H1 (cell line): Measurements from ENCODE around the gene PEX3. TPM values are rescaled to one million over a fixed set of nuclear protein-coding genes. Genes with fewer than 3 reads are reported as not detected.

Experiments used
- CTCF ChIA-PET: fragments of 300-600 bp; sonication (Branson Sonifier 250); formaldehyde crosslinking; loops from one replicate; lab custom pipeline; 2021; ENCODE audit not compliant: partially characterized antibody; lab: Charles Lee
- POLR2A ChIA-PET: fragments of 300-600 bp; sonication (Branson Sonifier 250); formaldehyde crosslinking; loops from one replicate; lab custom pipeline; 2021; ENCODE audit warnings: inconsistent platforms; ENCODE audit not compliant: partially characterized antibody; lab: Charles Lee
- DNase-seq, 2 experiments: peaks; one replicate each; pipeline versions ENCODE4 v3.0.0 to v3.0.0-alpha.2; 2010 to 2022; ENCODE audit warnings: low spot score in 2 of 2, low read depth in 1 of 2, mixed read lengths in 1 of 2
- FAIRE-seq: peaks from 2 replicates; lab custom pipeline; 2011; peaks lifted over from hg19 to GRCh38; lab: Jason Lieb, UNC
- H2AFZ ChIP-seq: 2 replicates; pipeline ENCODE4 v1.8.1; 2012; ENCODE audit warnings: low read length, inconsistent platforms
- H2AK5ac ChIP-seq: 2 replicates; pipeline ENCODE4 v1.6.1; 2013; ENCODE audit warnings: low read depth, low read length
- H2BK120ac ChIP-seq: replicated peaks from 2 replicates; pipeline ENCODE3; 2013; ENCODE audit warnings: low read depth, low read length, inconsistent platforms
- H2BK12ac ChIP-seq: 2 replicates; pipeline ENCODE4 v1.6.1; 2013; ENCODE audit warnings: low read depth, low read length
- H2BK15ac ChIP-seq: 2 replicates; pipeline ENCODE4 v1.6.1; 2013; ENCODE audit warnings: low read length
- H2BK20ac ChIP-seq: 2 replicates; pipeline ENCODE4 v1.6.1; 2013; ENCODE audit warnings: low read length
- H2BK5ac ChIP-seq: 2 replicates; pipeline ENCODE4 v1.6.1; 2013; ENCODE audit warnings: low read depth, low read length
- H3K14ac ChIP-seq: 2 replicates; pipeline ENCODE4 v1.6.1; 2013; ENCODE audit warnings: inconsistent platforms; ENCODE audit not compliant: insufficient read length
- H3K18ac ChIP-seq: 2 replicates; pipeline ENCODE4 v1.6.1; 2013; ENCODE audit warnings: low read length; ENCODE audit errors: extremely low read depth
- H3K23ac ChIP-seq: 2 replicates; pipeline ENCODE4 v1.6.1; 2013; ENCODE audit warnings: inconsistent platforms; ENCODE audit not compliant: insufficient read length
- H3K23me2 ChIP-seq: 2 replicates; pipeline ENCODE4 v1.6.1; 2013; ENCODE audit warnings: low read depth, low read length
- H3K27ac ChIP-seq: 2 replicates; pipeline ENCODE4 v1.6.1; 2011; ENCODE audit warnings: low read depth, low read length, inconsistent platforms
- H3K27me3 ChIP-seq, 4 experiments: replicated peaks in 1 of 4; 1 replicate in 1 of 4; 2 replicates in 3 of 4; pipeline versions ENCODE4 v1.6.1 to v1.8.1; 2011 to 2013; ENCODE audit warnings: low read length in 3 of 4, mild to moderate bottlenecking in 3 of 4, inconsistent platforms in 2 of 4, mixed read lengths in 2 of 4, moderate library complexity in 1 of 4; ENCODE audit not compliant: control insufficient read depth in 3 of 4, insufficient read depth in 3 of 4; ENCODE audit errors: extremely low read depth in 1 of 4
- H3K36me3 ChIP-seq, 4 experiments: 2 replicates each; pipeline versions ENCODE4 v1.6.1 to v1.8.1; 2011 to 2013; ENCODE audit warnings: mild to moderate bottlenecking in 4 of 4, low read length in 3 of 4, moderate library complexity in 2 of 4, control low read depth in 1 of 4, inconsistent platforms in 1 of 4; ENCODE audit not compliant: insufficient read depth in 4 of 4, control insufficient read depth in 2 of 4
- H3K4ac ChIP-seq: replicated peaks from 2 replicates; pipeline ENCODE3; 2013; ENCODE audit warnings: low read length, low read depth, mixed read lengths, inconsistent platforms; ENCODE audit not compliant: insufficient read length
- H3K4me1 ChIP-seq, 4 experiments: replicated peaks in 1 of 4; 1 replicate in 1 of 4; 2 replicates in 3 of 4; pipeline versions ENCODE4 v1.6.1 to v1.8.1; 2011 to 2013; ENCODE audit warnings: low read length in 3 of 4, inconsistent platforms in 2 of 4, mixed read lengths in 1 of 4; ENCODE audit not compliant: insufficient read depth in 4 of 4, control insufficient read depth in 3 of 4
- H3K4me2 ChIP-seq, 2 experiments: 2 replicates each; pipeline versions ENCODE4 v1.6.1 to v1.8.1; 2011 to 2013; ENCODE audit warnings: low read depth in 2 of 2, low read length in 2 of 2, control low read depth in 1 of 2, inconsistent platforms in 1 of 2, mild to moderate bottlenecking in 1 of 2; ENCODE audit not compliant: insufficient read depth in 1 of 2
- H3K4me3 ChIP-seq, 4 experiments: fragments of 200-600, 300-600 bp in 1 of 4; sonication (generic), shearing (Covaris generic), sonication (Bioruptor Twin) in 1 of 4; 2 replicates each; pipeline versions ENCODE4 v1.5.1 to v1.8.1; 2011 to 2016; ENCODE audit warnings: low read length in 4 of 4, low read depth in 3 of 4, control low read depth in 2 of 4, inconsistent platforms in 2 of 4, mild to moderate bottlenecking in 2 of 4, mixed read lengths in 1 of 4, moderate library complexity in 1 of 4; ENCODE audit not compliant: insufficient read depth in 2 of 4; ENCODE audit errors: extremely low read depth in 1 of 4
- H3K56ac ChIP-seq: replicated peaks from 2 replicates; pipeline ENCODE3; 2013; ENCODE audit warnings: low read depth, mild to moderate bottlenecking, mixed read lengths, low read length, inconsistent platforms; ENCODE audit not compliant: insufficient read length
- H3K79me1 ChIP-seq: 2 replicates; pipeline ENCODE4 v1.6.1; 2013; ENCODE audit warnings: low read depth, low read length, control low read depth
- H3K79me2 ChIP-seq, 2 experiments: 2 replicates each; pipeline versions ENCODE4 v1.6.1 to v1.8.1; 2012 to 2013; ENCODE audit warnings: low read length in 2 of 2, mild to moderate bottlenecking in 2 of 2, inconsistent platforms in 1 of 2; ENCODE audit not compliant: insufficient read depth in 2 of 2, control insufficient read depth in 1 of 2
- H3K9ac ChIP-seq, 4 experiments: replicated peaks in 1 of 4; 1 replicate in 1 of 4; 2 replicates in 3 of 4; pipeline versions ENCODE4 v1.6.1 to v1.8.1; 2011 to 2013; ENCODE audit warnings: low read depth in 3 of 4, low read length in 3 of 4, control low read depth in 2 of 4, mild to moderate bottlenecking in 2 of 4, moderate library complexity in 2 of 4, inconsistent platforms in 1 of 4; ENCODE audit errors: extremely low read depth in 1 of 4
- H3K9me3 ChIP-seq, 2 experiments: 2 replicates each; pipeline versions ENCODE4 v1.6.1 to v1.8.1; 2012 to 2013; ENCODE audit warnings: mild to moderate bottlenecking in 2 of 2, moderate library complexity in 2 of 2, control low read depth in 1 of 2, inconsistent platforms in 1 of 2, low read depth in 1 of 2, low read length in 1 of 2, mixed read lengths in 1 of 2; ENCODE audit not compliant: insufficient read depth in 2 of 2
- H4K20me1 ChIP-seq, 2 experiments: replicated peaks in 1 of 2; 2 replicates each; pipeline versions ENCODE3 to v1.8.1; 2011 to 2013; ENCODE audit warnings: inconsistent platforms in 2 of 2, low read length in 2 of 2, mild to moderate bottlenecking in 1 of 2; ENCODE audit not compliant: insufficient read depth in 2 of 2, control insufficient read depth in 1 of 2
- H4K5ac ChIP-seq: 2 replicates; pipeline ENCODE4 v1.6.1; 2013; ENCODE audit warnings: low read length, low read depth, mixed read lengths, inconsistent platforms; ENCODE audit not compliant: insufficient read length
- H4K8ac ChIP-seq: 2 replicates; pipeline ENCODE4 v1.8.0; 2013; ENCODE audit warnings: mild to moderate bottlenecking, moderate library complexity, low read length, inconsistent platforms; ENCODE audit not compliant: insufficient read depth; ENCODE audit errors: extremely low read depth
- H4K91ac ChIP-seq: replicated peaks from 2 replicates; pipeline ENCODE3; 2013; ENCODE audit warnings: low read length, mixed read lengths, inconsistent platforms; ENCODE audit not compliant: insufficient read length
- ASH2L ChIP-seq: fragments of 200-600, 300-600 bp; sonication (generic); IDR thresholded peaks from one replicate; pipeline ENCODE4 v1.7.1; 2017; ENCODE audit warnings: low read length
- BCL11A ChIP-seq, 2 experiments: IDR thresholded peaks; one replicate each; pipeline ENCODE4 v1.6.1; 2011; ENCODE audit warnings: low read depth in 2 of 2, low read length in 2 of 2, mild to moderate bottlenecking in 2 of 2
- BRCA1 ChIP-seq: IDR thresholded peaks from 2 replicates; pipeline ENCODE4 v1.6.1; 2012; ENCODE audit warnings: low read depth, low read length, improper control_type of control experiment
- KDM1A ChIP-seq: fragments of 200-600, 300-600 bp; sonication (generic); IDR thresholded peaks from 2 replicates; pipeline ENCODE4 v1.7.1; 2016; ENCODE audit warnings: mild to moderate bottlenecking, low read length, borderline replicate concordance
- POLR2AphosphoS5 ChIP-seq: IDR thresholded peaks from 2 replicates; pipeline ENCODE4 v1.6.1; 2011; ENCODE audit warnings: low read depth, low read length
- RAD21 ChIP-seq, 2 experiments: IDR thresholded peaks in 1 of 2; conservative IDR thresholded peaks in 1 of 2; 2 replicates each; pipeline ENCODE4 v1.6.1; 2011; ENCODE audit warnings: low read depth in 2 of 2, low read length in 2 of 2, improper control_type of control experiment in 1 of 2, inconsistent platforms in 1 of 2, mild to moderate bottlenecking in 1 of 2, moderate library complexity in 1 of 2
- RBBP5 ChIP-seq: IDR thresholded peaks from 2 replicates; pipeline ENCODE4 v1.7.1; 2012; ENCODE audit warnings: low read depth, mild to moderate bottlenecking, inconsistent platforms, low read length, moderate library complexity, borderline replicate concordance
- RFX5 ChIP-seq: IDR thresholded peaks from 2 replicates; pipeline ENCODE4 v1.6.1; 2011; ENCODE audit warnings: low read depth, low read length, improper control_type of control experiment, borderline replicate concordance
- SIX5 ChIP-seq: IDR thresholded peaks from 2 replicates; pipeline ENCODE4 v1.6.1; 2011; ENCODE audit warnings: mild to moderate bottlenecking, low read depth, low read length
- SP2 ChIP-seq: IDR thresholded peaks from 2 replicates; pipeline ENCODE4 v1.6.1; 2012; ENCODE audit warnings: mild to moderate bottlenecking, low read length, inconsistent platforms
- WGBS, 2 experiments: shearing (Covaris generic) in 1 of 2; methylation state at CpG; one replicate each; pipeline versions ENCODE4 v1.1.6 to v1.1.7; 2013 to 2015; ENCODE audit warnings: low lambda C conversion rate in 2 of 2, mixed read lengths in 2 of 2, inconsistent platforms in 1 of 2, low coverage in 1 of 2, missing lambda C conversion rate in 1 of 2; ENCODE audit not compliant: insufficient replicate concordance in 2 of 2, insufficient coverage in 1 of 2, insufficient read length in 1 of 2; ENCODE audit errors: extremely low coverage in 1 of 2, missing lambda C conversion rate in 1 of 2; 5-methylcytosine and 5-hydroxymethylcytosine counted together
- polyA plus RNA-seq, 7 experiments: library from polyadenylated mRNA; depleted of rRNA in 3 of 7; stranded (reverse) in 5 of 7; unstranded in 2 of 7; fragments of >200 nt in 5 of 7; fragments of 200-250 nt in 2 of 7; gene quantifications; 1 replicate in 5 of 7; 2 replicates in 1 of 7; 4 replicates in 1 of 7; pipeline versions ENCODE4 v1.2.1 to v1.2.3, GENCODE V29; 2011 to 2013; ENCODE audit warnings: missing spikeins in 2 of 7, mixed read lengths in 2 of 7
- total RNA-seq: library from RNA; stranded (reverse); fragmentation: NEBNext Ultra II Directional; extraction: Animal tissue kit (Norgen Biotek cat#: 25700); gene quantifications from 2 replicates; pipeline ENCODE4 v1.2.1, GENCODE V29; 2021

The PEX3 gene
- total and polyA plus RNA-seq, 2 of the 8 experiments (the other 6 are each of a cell fraction or from before 2014, with no cell fraction given): 8.0 to 16.8 TPM

- no peak overlapping the region for H2AFZ ChIP-seq
- FAIRE-seq (no peak), DNase-seq (no peak)
- peaks cover 0 to 4% (median 2%) of the 10 kb centered on the region in 4 experiments; a peak in 3 of 7 replicates for H3K4me1 ChIP-seq
- H3K23ac ChIP-seq: no peak overlapping the region
- ChIA-PET POLR2A (interaction anchor here (0.8 kb wide), 1 partner anchor 49 kb away, joined by 3 read pairs; no protein-coding TSS in a partner anchor), CTCF (no interaction called here)
- H3K9me3 ChIP-seq: no peaks in the 10 kb centered on the region
- no peak overlapping the region for H4K8ac ChIP-seq
- no peak overlapping the region for H2BK20ac ChIP-seq
- TF ChIP-seq SIX5 (no peak), POLR2AphosphoS5 (no peak), BRCA1 (no peak), RFX5 (no peak), BCL11A (IDR thresholded peaks at IDR 0.05; ENCODE audit: low read depth in 2 of 2, low read length in 2 of 2) (no peak), KDM1A (no peak), ASH2L (no peak), SP2 (no peak), RAD21 (IDR thresholded peaks at IDR 0.05 in 1 of 2, conservative IDR thresholded peaks at IDR 0.05 in 1 of 2; ENCODE audit: low read depth in 2 of 2, low read length in 2 of 2) (no peak), RBBP5 (no peak)
- H3K79me1 ChIP-seq: no peaks in the 10 kb centered on the region; the same call in 1 of the 2 replicates
- no peak overlapping the region for H2BK12ac ChIP-seq
- peaks cover 8% of the 10 kb centered on the region for H3K23me2 ChIP-seq
- H3K27me3 ChIP-seq: no peaks in the 10 kb centered on the region
- H2BK15ac ChIP-seq: no peak overlapping the region
- H3K9ac ChIP-seq: no peak overlapping the region
- H3K18ac ChIP-seq: no peak overlapping the region
- no peak overlapping the region for H3K4me2 ChIP-seq
- H3K36me3 ChIP-seq: peaks cover under 1 to 39% (median 14%) of the 10 kb centered on the region in 4 experiments; a peak in 5 of 8 replicates
- no peak overlapping the region for H3K27ac ChIP-seq
- peaks cover 0 to 19% of the 10 kb centered on the region in 2 experiments; a peak in 2 of 4 replicates for H3K79me2 ChIP-seq
- no peak overlapping the region for H2BK5ac ChIP-seq
- no peak overlapping the region for H3K14ac ChIP-seq
- no peak overlapping the region for H3K4ac ChIP-seq
- no peak overlapping the region for H3K4me3 ChIP-seq
- WGBS, 2 experiments: 93% methylated on average over 2 of the region's 2 CpGs; no CpG with 5 or more reads in 1 of the 2 experiments
- no peak overlapping the region for H2AK5ac ChIP-seq
- H4K20me1 ChIP-seq: peaks cover 2% of the 10 kb centered on the region in 2 experiments
- no peak overlapping the region for H4K5ac ChIP-seq
- H4K91ac ChIP-seq: no peak overlapping the region
- H3K56ac ChIP-seq: no peak overlapping the region
- no peak overlapping the region for H2BK120ac ChIP-seq
Measured at GRCh38 chr6:143506620-143507019, 56.0 kb downstream of the PEX3 start.
